HG03108 (cell line): ENCODE results near the gene CPSF6.
"Not testable (repeated sequence)": the region's sequence is repeated elsewhere in the genome, so short reads cannot be mapped to it uniquely, and the experiment has no call there.

Source experiments
- ATAC-seq: cut with Tn5 transposase; IDR thresholded peaks from one replicate; pipeline ENCODE4 v1.9.1; 2021; ENCODE audit warnings: moderate library complexity; ENCODE audit not compliant: unreplicated experiment

The CPSF6 gene, protein sequence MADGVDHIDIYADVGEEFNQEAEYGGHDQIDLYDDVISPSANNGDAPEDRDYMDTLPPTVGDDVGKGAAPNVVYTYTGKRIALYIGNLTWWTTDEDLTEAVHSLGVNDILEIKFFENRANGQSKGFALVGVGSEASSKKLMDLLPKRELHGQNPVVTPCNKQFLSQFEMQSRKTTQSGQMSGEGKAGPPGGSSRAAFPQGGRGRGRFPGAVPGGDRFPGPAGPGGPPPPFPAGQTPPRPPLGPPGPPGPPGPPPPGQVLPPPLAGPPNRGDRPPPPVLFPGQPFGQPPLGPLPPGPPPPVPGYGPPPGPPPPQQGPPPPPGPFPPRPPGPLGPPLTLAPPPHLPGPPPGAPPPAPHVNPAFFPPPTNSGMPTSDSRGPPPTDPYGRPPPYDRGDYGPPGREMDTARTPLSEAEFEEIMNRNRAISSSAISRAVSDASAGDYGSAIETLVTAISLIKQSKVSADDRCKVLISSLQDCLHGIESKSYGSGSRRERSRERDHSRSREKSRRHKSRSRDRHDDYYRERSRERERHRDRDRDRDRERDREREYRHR

DNA sequence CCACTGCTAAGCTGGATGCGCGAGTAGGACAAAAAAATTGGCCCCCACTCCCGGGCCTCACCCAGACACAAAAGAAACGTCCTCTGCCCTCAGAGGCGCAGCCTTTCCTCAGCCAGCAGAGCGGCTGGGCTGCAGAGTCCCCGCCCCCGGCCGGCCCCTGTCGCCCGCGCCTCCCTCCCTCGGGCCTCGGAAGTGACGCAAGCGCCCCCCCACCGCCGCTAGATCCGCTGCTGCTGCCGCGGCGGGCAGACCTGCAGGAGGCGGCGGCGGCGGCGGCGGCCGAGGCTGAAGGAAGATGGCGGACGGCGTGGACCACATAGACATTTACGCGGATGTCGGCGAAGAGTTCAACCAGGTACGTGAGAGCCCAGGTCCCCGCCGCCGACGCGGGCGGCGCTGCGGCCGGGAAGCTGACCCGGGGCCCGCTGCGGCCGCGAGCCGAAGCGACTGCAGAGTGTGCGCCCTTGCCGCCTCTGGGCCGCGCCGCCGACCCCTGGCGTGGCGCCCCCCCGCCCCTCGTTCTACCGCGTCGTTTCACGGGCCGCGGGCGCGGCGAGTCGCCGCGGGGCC, at the start of gene CPSF6:
CPSF6 (plus strand) TSS at position 218 of the 570 bp plus-strand sequence; CDS start at position 296, 78 bp downstream.
- peak; percentile 88 for ATAC-seq

DNA sequence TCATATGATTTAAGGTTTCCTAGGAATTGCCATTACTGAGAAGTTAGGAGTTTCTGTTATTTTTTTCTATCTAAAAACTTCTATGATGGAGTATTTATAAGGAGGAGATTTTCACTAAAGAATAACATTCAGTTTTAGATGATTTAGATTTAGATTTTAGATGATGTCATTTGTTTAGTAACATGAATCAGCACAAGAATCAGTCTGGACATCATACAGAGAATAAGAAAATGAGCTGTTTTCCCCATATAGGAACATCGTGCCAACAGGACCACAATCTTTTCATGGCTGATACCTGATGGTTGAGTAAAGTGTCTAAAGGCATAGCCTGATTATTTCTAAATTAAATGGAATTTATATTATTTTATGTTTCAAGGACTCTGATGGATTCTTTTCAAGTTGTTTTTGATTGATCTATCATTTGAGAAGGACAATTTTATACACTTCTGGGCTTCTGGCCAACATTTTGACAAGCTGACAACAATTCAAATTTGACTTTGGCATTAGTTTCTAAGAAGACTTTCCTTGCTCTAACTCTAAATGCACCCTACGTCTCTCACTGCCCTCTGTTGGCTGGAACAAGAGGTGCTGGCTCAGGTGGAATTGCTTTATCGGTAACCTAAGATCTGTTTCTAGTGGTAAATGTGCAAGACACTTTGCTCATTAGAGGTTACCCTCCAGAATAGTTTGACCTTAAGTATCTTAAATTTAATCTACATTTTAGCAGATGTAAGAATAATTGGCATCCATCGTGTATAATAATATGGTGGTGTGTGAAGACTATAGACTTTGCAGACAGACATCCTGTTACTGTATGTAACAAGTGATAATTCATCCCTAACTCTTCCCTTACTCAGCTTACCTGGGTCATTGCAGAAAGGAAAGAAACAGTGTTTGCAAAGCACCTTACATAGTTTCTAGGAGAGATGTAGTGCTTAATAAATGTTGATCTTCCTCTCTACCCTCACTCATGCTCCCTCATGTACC, 42.8 kb upstream of the CPSF6 start:
- ATAC-seq: no peak

GRCh38 chr12:69199976-69200375, 39.4 kb upstream of the CPSF6 start:
- ATAC-seq: not testable (repeated sequence)

DNA sequence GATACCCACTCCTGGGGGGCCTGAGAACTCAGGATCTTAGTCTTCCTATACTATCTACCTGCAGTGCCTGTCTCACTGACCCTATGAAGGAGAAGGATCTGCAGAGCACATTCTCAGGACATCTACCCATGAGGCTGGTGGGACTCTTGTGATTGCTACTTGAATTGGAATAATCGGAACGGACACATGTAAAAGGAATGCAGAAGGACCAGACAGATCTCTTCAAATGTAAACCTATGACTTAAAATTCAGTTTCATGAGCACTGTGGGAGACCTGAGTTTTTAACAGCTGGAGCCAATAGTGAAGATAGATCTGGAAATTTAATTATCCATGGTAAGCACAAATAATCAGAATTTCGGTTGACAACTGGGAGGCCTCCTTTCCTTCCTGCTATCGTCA, 35.2 kb upstream of the CPSF6 start:
- no peak for ATAC-seq

DNA sequence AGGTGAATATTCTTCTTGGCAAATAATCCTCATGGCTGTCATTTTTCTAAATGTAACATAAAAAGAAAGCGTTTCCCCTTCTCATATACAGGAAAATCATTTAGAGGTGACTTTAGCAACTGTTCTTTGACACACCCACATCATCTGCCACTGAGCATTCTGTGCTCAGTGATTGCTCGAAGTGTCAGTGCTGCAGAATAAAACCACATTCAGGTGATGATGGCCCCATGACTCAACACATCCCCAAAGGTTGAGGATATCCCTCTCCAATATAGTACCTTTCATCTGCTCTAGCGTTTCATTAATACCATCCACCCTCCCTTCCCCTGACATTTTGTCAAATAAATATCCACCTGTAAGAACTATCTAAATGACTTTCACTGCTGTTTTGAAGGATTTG, 28.7 kb upstream of the CPSF6 start:
- no peak for ATAC-seq

DNA sequence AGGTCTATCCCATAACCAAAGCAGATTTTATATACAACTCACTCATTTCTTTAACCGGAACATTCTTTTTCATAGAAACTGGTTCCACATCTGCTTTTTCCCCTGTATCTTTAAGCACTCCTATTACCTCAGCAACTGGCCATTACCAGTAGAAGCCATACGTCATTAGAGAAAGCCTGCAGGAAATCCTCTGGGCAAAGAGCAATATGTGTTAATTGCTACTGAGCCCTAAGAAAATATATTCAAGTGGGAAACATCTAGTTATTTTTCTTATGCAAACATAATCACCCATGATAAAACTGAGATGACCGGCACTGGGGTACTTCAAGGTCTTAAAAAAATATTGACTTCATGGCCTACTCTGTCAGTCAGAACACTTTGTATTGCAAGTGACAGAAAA, 28.2 kb upstream of the CPSF6 start:
- no peak for ATAC-seq

- no peak for ATAC-seq
Measured at GRCh38 chr12:69214169-69214568, 25.2 kb upstream of the CPSF6 start.

DNA sequence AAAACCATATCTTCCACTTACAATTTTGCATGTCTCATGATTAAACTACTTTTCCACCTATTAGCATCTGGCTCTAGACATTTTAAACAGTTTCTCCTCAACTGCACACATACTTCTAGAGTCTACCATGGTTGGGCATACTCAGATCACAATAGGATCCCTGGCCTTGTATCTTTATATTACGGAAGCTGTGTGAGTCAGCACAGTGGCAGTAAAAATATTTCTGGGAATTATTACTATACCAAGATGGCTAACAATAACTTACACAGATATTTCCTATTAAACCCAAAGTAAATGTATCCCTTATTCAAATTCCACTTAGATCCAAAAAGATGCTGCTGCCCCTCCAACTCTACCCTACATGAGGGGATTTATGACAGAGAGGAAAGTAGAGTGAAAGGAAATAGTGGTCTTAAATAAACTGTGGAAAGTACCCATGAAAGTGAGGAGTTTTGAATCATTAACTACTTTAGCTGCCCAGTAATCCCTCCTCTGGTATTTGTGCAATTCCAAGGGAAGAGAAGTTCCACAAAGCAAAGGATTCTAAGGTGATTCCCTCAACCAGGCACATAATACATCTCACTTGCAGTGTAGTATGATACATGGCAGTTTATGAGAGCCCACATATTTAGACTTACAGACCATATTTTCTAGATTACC, 14.0 kb upstream of the CPSF6 start:
- no peak for ATAC-seq

DNA sequence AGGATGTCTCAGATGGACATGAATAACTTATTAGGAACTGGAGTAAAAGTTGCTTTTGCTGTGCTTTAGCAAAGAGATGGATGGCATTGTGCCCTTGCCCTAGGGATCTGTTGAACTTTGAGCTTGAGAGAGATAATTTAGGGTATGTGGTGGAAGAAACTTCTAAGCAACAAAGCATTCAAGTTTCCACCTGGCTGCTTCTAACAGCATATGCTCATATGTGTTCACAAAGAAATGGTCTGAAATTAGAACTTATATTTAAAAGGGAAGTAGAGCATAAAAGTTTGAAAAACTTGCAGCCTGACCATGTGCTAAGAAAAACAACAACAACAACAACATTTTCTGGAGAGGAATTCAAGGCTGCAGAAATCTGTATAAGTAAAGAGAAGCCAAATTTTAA, 7.9 kb upstream of the CPSF6 start:
- ATAC-seq: no peak

GRCh38 chr12:69238589-69239351, 599 bp upstream of the CPSF6 start:
- ATAC-seq: peak; percentile 3

DNA sequence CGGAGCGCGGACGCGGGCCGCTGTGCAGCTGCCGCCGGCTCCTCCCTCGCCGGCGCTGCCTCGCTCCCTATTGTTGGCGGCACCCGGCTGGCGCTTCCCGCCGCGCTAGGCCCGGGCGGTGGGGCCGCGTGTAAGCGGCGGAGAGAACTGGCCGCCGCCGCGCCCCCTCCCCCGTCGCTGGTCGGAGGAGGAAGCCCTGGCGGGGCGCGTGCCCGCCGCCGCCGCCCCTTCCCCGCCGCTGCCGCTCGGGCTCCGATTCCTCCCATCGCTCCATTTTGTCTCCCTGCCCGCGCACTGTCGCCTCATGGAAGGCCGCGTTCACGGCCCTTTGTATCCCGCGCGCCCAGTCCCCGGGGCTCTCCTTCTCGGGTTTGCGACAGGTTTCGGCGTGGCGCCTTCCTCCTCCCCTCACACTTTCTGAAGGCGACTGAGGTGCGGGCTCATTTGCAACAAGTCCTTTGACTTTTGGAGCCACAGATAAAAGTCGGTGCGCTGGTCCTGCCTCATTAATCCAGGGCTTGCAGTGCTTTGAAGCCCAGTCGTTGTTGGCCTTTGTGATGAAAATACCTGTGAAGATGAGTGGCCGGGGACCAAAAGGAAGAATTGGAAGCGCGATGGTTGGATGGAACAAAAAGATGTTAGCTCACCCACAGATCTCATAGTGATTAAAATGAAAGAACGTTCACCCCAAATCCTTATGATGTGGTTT, 707 bp downstream of the CPSF6 start:
- ATAC-seq: peak; percentile 23

- ATAC-seq: no peak
Measured at GRCh38 chr12:69240631-69240995, 1.2 kb downstream of the CPSF6 start.

GRCh38 chr12:69241438-69242092, 2.2 kb downstream of the CPSF6 start:
- no peak for ATAC-seq

DNA sequence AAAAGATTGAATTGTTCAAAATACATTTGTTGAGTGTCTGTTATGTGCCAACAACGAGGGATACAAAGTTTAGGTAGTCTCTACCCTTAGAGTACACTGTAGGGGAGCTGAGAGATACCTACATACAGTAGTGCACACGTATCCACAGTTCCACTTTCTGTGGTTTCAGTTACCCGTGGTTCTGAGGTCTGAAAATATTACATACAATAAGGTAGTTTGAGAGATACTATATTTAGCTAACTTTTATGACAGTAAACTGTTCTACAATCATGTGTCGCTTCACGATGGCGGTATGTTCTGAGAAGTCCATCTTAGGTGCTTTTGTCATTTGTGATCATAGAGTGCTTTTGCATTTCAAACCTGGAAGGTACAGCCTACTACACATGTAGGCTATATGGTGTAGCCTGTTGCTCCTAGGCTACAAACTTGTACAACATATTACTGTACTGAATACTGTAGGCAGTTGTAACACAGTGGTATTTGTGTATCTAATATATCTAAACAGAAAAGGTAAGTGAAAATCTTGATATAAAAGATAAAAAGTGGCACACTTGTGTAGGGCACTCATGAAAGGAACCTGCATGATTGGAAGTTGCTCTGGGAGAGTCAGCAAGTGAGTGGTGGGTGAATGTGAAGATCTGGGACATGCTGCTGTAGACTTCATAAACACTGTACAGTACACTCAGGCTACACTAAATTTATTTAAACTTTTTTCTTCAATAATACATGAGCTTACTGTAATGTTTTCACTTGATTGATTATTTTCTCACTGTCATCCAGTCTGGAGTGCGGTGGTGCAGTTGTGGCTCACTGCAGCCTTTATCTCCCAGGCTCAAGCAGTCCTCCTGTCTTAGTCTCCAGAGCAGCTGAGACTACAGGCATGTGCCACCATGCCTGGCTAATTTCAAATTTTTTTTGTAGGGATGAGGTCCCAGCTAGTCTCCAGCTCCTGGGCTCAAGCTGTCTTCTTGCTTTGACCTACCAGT, 4.0 kb downstream of the CPSF6 start:
- ATAC-seq: peak; percentile 39

DNA sequence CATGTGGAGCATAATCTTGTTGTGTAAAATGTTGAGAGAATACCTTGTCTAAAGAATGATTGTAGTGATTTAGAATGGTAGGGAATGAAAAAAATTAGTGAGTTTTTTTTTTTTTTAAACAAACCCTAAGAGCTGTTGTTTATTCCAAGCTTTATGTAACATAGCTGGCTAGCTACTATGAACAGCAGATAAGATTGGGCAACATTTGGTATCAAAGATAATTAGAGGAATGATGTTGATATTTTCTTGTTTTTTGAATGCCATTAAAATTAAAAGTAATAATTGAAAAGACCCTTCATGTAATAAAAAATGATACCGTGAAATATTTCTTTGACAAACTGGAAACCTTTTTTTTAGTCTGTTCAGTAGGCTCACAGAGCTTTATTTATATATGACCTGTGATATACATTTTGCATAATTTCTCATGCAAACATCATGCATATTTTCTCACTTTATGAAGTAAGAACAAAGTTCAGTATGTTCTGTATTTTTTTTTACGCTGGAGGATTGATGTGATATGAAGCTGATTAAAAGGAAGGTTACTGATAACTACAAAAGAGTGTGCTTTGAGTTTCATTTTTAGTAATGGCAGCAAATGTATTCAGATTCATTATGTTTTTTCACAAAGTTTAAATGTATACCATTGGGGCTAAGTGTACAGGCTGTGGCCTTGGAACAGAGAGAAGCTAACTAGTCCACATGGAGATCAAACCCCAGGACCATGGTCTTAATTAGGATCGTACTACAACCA, 8.1 kb downstream of the CPSF6 start:
- no peak for ATAC-seq

- ATAC-seq: no peak
Measured at GRCh38 chr12:69252033-69252432, 12.7 kb downstream of the CPSF6 start.

GRCh38 chr12:69254046-69254445, 14.7 kb downstream of the CPSF6 start:
- peak; percentile 59 for ATAC-seq
